GM19099 (cell line): ENCODE results near the gene CCDC141.

Experiments
- POLR2A ChIP-seq: IDR thresholded peaks from 3 replicates; pipeline ENCODE4 v1.6.1; 2011; ENCODE audit warnings: low read depth; ENCODE audit not compliant: insufficient read length; ENCODE audit errors: extremely low read depth

CCDC141 gene

GRCh38 chr2:179049546-179050311 is at the start of gene CCDC141:
Gene CCDC141 (minus strand): TSS chr2:179050137. CDS start chr2:179049941, 196 bp downstream.
- TF ChIP-seq POLR2A, result no peak

- no peak for TF ChIP-seq POLR2A
Observed at GRCh38 chr2:179098080-179098689, 48.2 kb upstream of the CCDC141 start.

- no peak for TF ChIP-seq POLR2A
Observed at GRCh38 chr2:179097131-179097530, 47.2 kb upstream of the CCDC141 start.

GRCh38 chr2:179096090-179096489 is 46.2 kb upstream of the CCDC141 start:
- no peak for TF ChIP-seq POLR2A

GRCh38 chr2:179082697-179083096 is 32.8 kb upstream of the CCDC141 start:
- no peak for TF ChIP-seq POLR2A

- TF ChIP-seq POLR2A, result no peak
Observed at GRCh38 chr2:179081954-179082353, 32.0 kb upstream of the CCDC141 start.

- TF ChIP-seq POLR2A, result no peak
Observed at GRCh38 chr2:179072527-179072926, 22.6 kb upstream of the CCDC141 start.

- TF ChIP-seq POLR2A, result no peak
Observed at GRCh38 chr2:179071810-179072355, 21.9 kb upstream of the CCDC141 start.

GRCh38 chr2:179070895-179071294 is 21.0 kb upstream of the CCDC141 start:
- TF ChIP-seq POLR2A, result no peak

- no peak for TF ChIP-seq POLR2A
Observed at GRCh38 chr2:179069685-179070084, 19.7 kb upstream of the CCDC141 start.

- no peak for TF ChIP-seq POLR2A
Observed at GRCh38 chr2:179068991-179069643, 19.2 kb upstream of the CCDC141 start.

GRCh38 chr2:179059026-179059700 is 9.2 kb upstream of the CCDC141 start:
- no peak for TF ChIP-seq POLR2A

- TF ChIP-seq POLR2A, result no peak
Observed at GRCh38 chr2:179057737-179058136, 7.8 kb upstream of the CCDC141 start.

- TF ChIP-seq POLR2A, result no peak
Observed at GRCh38 chr2:179051250-179051649, 1.3 kb upstream of the CCDC141 start.

- no peak for TF ChIP-seq POLR2A
Observed at GRCh38 chr2:179050755-179051154, 818 bp upstream of the CCDC141 start.
